Heart right ventricle (tissue), 16 donors: ENCODE measurements around the gene LPP. TPM values are rescaled to one million over a fixed set of nuclear protein-coding genes. Genes with fewer than 3 reads are reported as not detected.

Experiments
- ATAC-seq, 8 donors: fragments of 200-7000 bp; cut with Tn5 transposase; one replicate each; pipeline ENCODE4 v1.9.1; 2020; ENCODE audit warnings: mild to moderate bottlenecking in 8 of 8, moderate library complexity in 8 of 8, moderate number of reproducible peaks in 1 of 8
- DNase-seq, 2 donors: peaks; one replicate each; pipeline ENCODE4 v3.0.0-alpha.2; 2020
- H3K27ac ChIP-seq, 10 donors: fragments of 200-600 bp; sonication (generic) in 2 of 10; one replicate each; pipeline versions ENCODE4 v1.5.0 to v1.8.0; 2020 to 2022; ENCODE audit warnings: mild to moderate bottlenecking in 3 of 10
- H3K27me3 ChIP-seq, 7 donors: fragments of 200-600 bp; one replicate each; pipeline ENCODE4 v1.8.0; 2021 to 2022; ENCODE audit warnings: mild to moderate bottlenecking in 2 of 7
- H3K36me3 ChIP-seq, 9 donors: fragments of 200-600 bp; sonication (generic) in 1 of 9; one replicate each; pipeline versions ENCODE4 v1.5.0 to v1.8.0; 2020 to 2022; ENCODE audit warnings: mild to moderate bottlenecking in 2 of 9
- H3K4me1 ChIP-seq, 9 donors: fragments of 200-600 bp; sonication (generic) in 1 of 9; one replicate each; pipeline versions ENCODE4 v1.5.0 to v1.8.0; 2020 to 2022; ENCODE audit warnings: mild to moderate bottlenecking in 4 of 9
- H3K4me3 ChIP-seq, 10 donors: fragments of 200-600 bp; sonication (generic) in 2 of 10; one replicate each; pipeline versions ENCODE4 v1.5.0 to v1.8.0; 2020 to 2022; ENCODE audit warnings: mild to moderate bottlenecking in 7 of 10, moderate library complexity in 2 of 10
- H3K9me3 ChIP-seq, 11 donors: fragments of 200-600 bp in 10 of 11; sonication (generic) in 2 of 11; one replicate each; pipeline versions ENCODE4 v1.5.0 to v1.8.0; 2013 to 2022; ENCODE audit warnings: mild to moderate bottlenecking in 2 of 11, control low read depth in 1 of 11, moderate library complexity in 1 of 11
- CTCF ChIP-seq, 9 donors: fragments of 200-600 bp; sonication (generic) in 2 of 9; IDR thresholded peaks; one replicate each; pipeline versions ENCODE4 v1.5.0 to v1.8.0; 2021 to 2022; ENCODE audit warnings: antibody characterized with exemption in 9 of 9, mild to moderate bottlenecking in 5 of 9, moderate library complexity in 1 of 9
- WGBS, 2 donors: extraction: QIAGEN DNeasy Blood & Tissue Kit; methylation state at CpG; one replicate each; pipeline ENCODE4 v1.1.7; 2013; ENCODE audit warnings: inconsistent platforms in 1 of 2; 5-methylcytosine and 5-hydroxymethylcytosine counted together
- intact Hi-C, 10 donors: fragments of 100-400 bp; cut with DNase I; formaldehyde crosslinking; loops; one replicate each; pipeline versions ENCODE4 v1.11.1 to v1.14.2; 2022
- polyA plus RNA-seq, 2 donors: library from polyadenylated mRNA; stranded (reverse); fragments of 200-250 nt; gene quantifications; one replicate each; pipeline ENCODE4 v1.2.3, GENCODE V29; 2013
- total RNA-seq, 10 donors: library from RNA; stranded (reverse); fragmentation: NEBNext Ultra II Directional in 3 of 10; extraction: Animal tissue kit (Norgen Biotek cat#: 25700) in 3 of 10; gene quantifications; one replicate each; pipeline versions ENCODE4 v1.2.1 to v1.2.4, GENCODE V29; 2021 to 2023
- donor health status: Arrhythmogenic right ventricular cardiomyopathy.
- donor health status: ischemic (EF 13 %, LVEDD 7.1; RV severe dilation, severe dysfunction).
- donor health status: healthy with polysubstance abuse.
- donor health status: DM: no; HTN: yes; CAD: no.
- donor health status: DM: no; HTN: no; CAD: no.
- donor health status: ischemic (EF 25% LVEDD 6.9; RV normal size, moderate dysfunction).
- donor health status: ischemic (EF 25% LVEDD 5.7; RV mildly dilated, moderate dysfunction).
- donor health status: healthy.
- donor health status: DM: yes; HTN: yes; CAD: no.
- donor health status: Ischemic cardiomyopathy.
- donor health status: ischemic (EF 35%, LVEDD 5.7; RV mildly dilated, moderate dysfunction).
- donor health status: nonischemic (EF 11% LVEDD 7.7; RV severe dilation, severe dysfunction).
- donor health status: DM: yes; HTN: yes; CAD: no.
- donor health status: PGD.
- donor health status: ischemic (EF 29% LVEDD 5.4; RV normal size, mild dysfunction).
- donor health status: nonischemic (EF 23%, LVEDD 6.1; RV moderate dilation, normal function).

LPP gene
- total and polyA plus RNA-seq, 12 donors: 8.5 to 188 (median 140) TPM

- H3K27ac ChIP-seq: no peak overlapping the region
- no peak for ATAC-seq
- no peaks in the 10 kb centered on the region for H3K36me3 ChIP-seq
- H3K4me3 ChIP-seq: no peak overlapping the region
- WGBS, 2 donors: 95 to 98% methylated on average over 3 of the region's 3 CpGs
- H3K9me3 ChIP-seq: no peaks in the 10 kb centered on the region
- H3K27me3 ChIP-seq: no peaks in the 10 kb centered on the region
- H3K4me1 ChIP-seq: peaks cover 0 to 15% (median 0%) of the 10 kb centered on the region in 9 donors
- TF ChIP-seq CTCF (IDR thresholded peaks at IDR 0.05): no peak
- DNase-seq: no peak
- intact Hi-C loops: no loop called here
Observed at GRCh38 chr3:188721990-188722389, 568.0 kb downstream of the LPP start.

GRCh38 chr3:188722963-188723362, 569.0 kb downstream of the LPP start:
- no peak for TF ChIP-seq CTCF (IDR thresholded peaks at IDR 0.05)
- Histone ChIP-seq H3K27me3 (no peaks in the 10 kb centered on the region), H3K9me3 (no peaks in the 10 kb centered on the region), H3K4me3 (no peak overlapping the region), H3K4me1 (peaks cover 0 to 15% (median 0%) of the 10 kb centered on the region in 9 donors), H3K36me3 (no peaks in the 10 kb centered on the region), H3K27ac (no peak overlapping the region)
- DNase-seq (no peak), ATAC-seq (no peak)
- 97 to 98% methylated on average over 3 of the region's 3 CpGs for WGBS, 2 donors
- intact Hi-C loops: no loop called here

- peaks cover 0 to 15% (median 0%) of the 10 kb centered on the region in 9 donors for H3K4me1 ChIP-seq
- no peaks in the 10 kb centered on the region for H3K27me3 ChIP-seq
- no peak overlapping the region for H3K27ac ChIP-seq
- DNase-seq (no peak), ATAC-seq (no peak)
- no peaks in the 10 kb centered on the region for H3K9me3 ChIP-seq
- H3K36me3 ChIP-seq: no peaks in the 10 kb centered on the region
- intact Hi-C loops: no loop called here
- no peak overlapping the region for H3K4me3 ChIP-seq
- no peak for TF ChIP-seq CTCF (IDR thresholded peaks at IDR 0.05)
- 75 to 84% methylated on average over 2 of the region's 2 CpGs for WGBS, 2 donors
Observed at GRCh38 chr3:188727052-188727451, 573.1 kb downstream of the LPP start.

- no peak for TF ChIP-seq CTCF (IDR thresholded peaks at IDR 0.05)
- Histone ChIP-seq H3K4me3 (no peak overlapping the region), H3K4me1 (peaks cover 0 to 15% (median under 1%) of the 10 kb centered on the region in 9 donors), H3K27me3 (no peaks in the 10 kb centered on the region), H3K27ac (no peak overlapping the region), H3K9me3 (no peaks in the 10 kb centered on the region), H3K36me3 (no peaks in the 10 kb centered on the region)
- 0 to 74% methylated on average over 1 of the region's 1 CpG for WGBS, 2 donors
- intact Hi-C loops: no loop called here
- ATAC-seq (no peak), DNase-seq (no peak)
Observed at GRCh38 chr3:188728371-188728896, 574.5 kb downstream of the LPP start.
